GM23338 (cell line): Measurements from ENCODE around the gene WDR75. TPM values are rescaled to one million over a fixed set of nuclear protein-coding genes. Genes with fewer than 3 reads are reported as not detected.
A peak's percentile ranks its signal among the peaks of the same experiment; 100 is the strongest.

Source experiments
- ATAC-seq: fragments of 200-7000 bp; cut with Tn5 transposase; 3 replicates; pipeline ENCODE4 v1.9.1; 2020
- DNase-seq: peaks from one replicate; pipeline ENCODE4 v3.0.0-alpha.2; 2015; ENCODE audit warnings: low spot score
- H2AFZ ChIP-seq: fragments of 200-600 bp; sonication (generic); 2 replicates; pipeline ENCODE4 v1.8.0; 2016; ENCODE audit warnings: antibody characterized with exemption, mild to moderate bottlenecking, moderate library complexity
- H3F3A ChIP-seq: fragments of 200-600 bp; sonication (generic); replicated peaks from 2 replicates; pipeline ENCODE4 v1.8.0; 2017; ENCODE audit warnings: antibody characterized with exemption, mixed run types, low read depth
- H3K27ac ChIP-seq: fragments of 200-600 bp; sonication (generic); 2 replicates; pipeline ENCODE4 v1.6.1; 2016; ENCODE audit warnings: low read depth
- H3K27me3 ChIP-seq: fragments of 200-600 bp; sonication (generic); 2 replicates; pipeline ENCODE4 v1.8.0; 2016; ENCODE audit warnings: mild to moderate bottlenecking, mixed run types, moderate library complexity; ENCODE audit not compliant: insufficient read depth
- H3K36me3 ChIP-seq: fragments of 200-600 bp; sonication (generic); 2 replicates; pipeline ENCODE4 v1.8.0; 2016; ENCODE audit warnings: mild to moderate bottlenecking; ENCODE audit not compliant: insufficient read depth
- H3K4me1 ChIP-seq: fragments of 200-600 bp; sonication (generic); 2 replicates; pipeline ENCODE4 v1.8.0; 2016; ENCODE audit warnings: mild to moderate bottlenecking, moderate library complexity; ENCODE audit not compliant: insufficient read depth
- H3K4me2 ChIP-seq: fragments of 200-600 bp; sonication (generic); 2 replicates; pipeline ENCODE4 v1.7.1; 2017; ENCODE audit warnings: mixed run types
- H3K4me3 ChIP-seq: fragments of 200-600 bp; sonication (generic); 2 replicates; pipeline ENCODE4 v1.6.1; 2016; ENCODE audit warnings: mixed run types
- H3K79me2 ChIP-seq: fragments of 200-600 bp; sonication (generic); replicated peaks from 2 replicates; pipeline ENCODE4 v1.8.0; 2017; ENCODE audit warnings: mild to moderate bottlenecking; ENCODE audit not compliant: insufficient read depth
- H3K9me2 ChIP-seq: fragments of 200-600 bp; sonication (generic); 2 replicates; pipeline ENCODE4 v1.8.0; 2017; ENCODE audit not compliant: insufficient read depth
- H4K20me1 ChIP-seq: fragments of 200-600 bp; sonication (generic); replicated peaks from 2 replicates; pipeline ENCODE4 v1.8.0; 2017; ENCODE audit warnings: mild to moderate bottlenecking; ENCODE audit not compliant: insufficient read depth
- H3K27ac Mint-ChIP-seq: 2 replicates; pipeline ENCODE4 v1.8.0; 2020; ENCODE audit warnings: inconsistent platforms, mild to moderate bottlenecking, moderate library complexity, mixed read lengths
- H3K27me3 Mint-ChIP-seq: 3 replicates; pipeline ENCODE4 v1.8.0; 2022; ENCODE audit warnings: low read depth, mild to moderate bottlenecking, moderate library complexity, mixed read lengths, inconsistent platforms; ENCODE audit not compliant: insufficient read depth, poor library complexity
- H3K36me3 Mint-ChIP-seq: 3 replicates; pipeline ENCODE4 v1.8.0; 2021; ENCODE audit warnings: low read depth, mild to moderate bottlenecking, inconsistent platforms, moderate library complexity, mixed read lengths
- H3K4me1 Mint-ChIP-seq: 3 replicates; pipeline ENCODE4 v1.8.0; 2020; ENCODE audit warnings: mild to moderate bottlenecking, inconsistent platforms, mixed read lengths
- H3K4me3 Mint-ChIP-seq: 3 replicates; pipeline ENCODE4 v1.8.0; 2021; ENCODE audit warnings: moderate library complexity, mild to moderate bottlenecking, inconsistent platforms, mixed read lengths
- H3K9me3 Mint-ChIP-seq: 3 replicates; pipeline ENCODE4 v1.8.0; 2020; ENCODE audit warnings: moderate library complexity, mild to moderate bottlenecking, inconsistent platforms, mixed read lengths
- ETS1 ChIP-seq: IDR thresholded peaks from 2 replicates; pipeline ENCODE4 v1.6.1; 2016; ENCODE audit warnings: antibody characterized with exemption
- EZH2 ChIP-seq: fragments of 200-600 bp; sonication (generic); IDR thresholded peaks from one replicate; pipeline ENCODE4 v1.8.0; 2017; ENCODE audit warnings: antibody characterized with exemption, mild to moderate bottlenecking, low read depth; ENCODE audit not compliant: unreplicated experiment
- JUNB ChIP-seq: IDR thresholded peaks from one replicate; pipeline ENCODE4 v1.6.1; 2016; ENCODE audit warnings: antibody characterized with exemption; ENCODE audit not compliant: unreplicated experiment
- NANOG ChIP-seq: IDR thresholded peaks from 2 replicates; pipeline ENCODE4 v1.6.1; 2016; ENCODE audit warnings: antibody characterized with exemption, borderline replicate concordance
- POLR2AphosphoS5 ChIP-seq: IDR thresholded peaks from 2 replicates; pipeline ENCODE4 v1.6.1; 2016; ENCODE audit warnings: antibody characterized with exemption, low read depth
- ZNF114 ChIP-seq: fragments of 250-450 bp; sonication (Bioruptor Pico); IDR thresholded peaks from 2 replicates; pipeline ENCODE4 v1.5.0; 2020; ENCODE audit warnings: mild to moderate bottlenecking, moderate library complexity
- ZNF331 ChIP-seq: fragments of 250-450 bp; sonication (Bioruptor Pico); IDR thresholded peaks from 2 replicates; pipeline ENCODE4 v1.5.0; 2020; ENCODE audit warnings: low read depth, mild to moderate bottlenecking, moderate library complexity
- ZNF462 ChIP-seq: fragments of 250-450 bp; sonication (Bioruptor Pico); IDR thresholded peaks from 2 replicates; pipeline ENCODE4 v1.5.0; 2020; ENCODE audit warnings: mild to moderate bottlenecking, moderate library complexity
- polyA plus RNA-seq: library from polyadenylated mRNA; unstranded; fragments of >200 nt; fragmentation: Nextera tagmentation; extraction: Ambion mirVana; gene quantifications from 2 replicates; pipeline ENCODE4 v1.2.1, GENCODE V29; 2016
- total RNA-seq: library from RNA; depleted of rRNA; stranded (reverse); fragments of >200 nt; shearing (Covaris generic); gene quantifications from 2 replicates; pipeline ENCODE4 v1.2.3, GENCODE V29; 2014
- TF ChIP-seq, protein P1 (sequence below): IDR thresholded peaks from one replicate; pipeline ENCODE4 v1.6.1; 2018; ENCODE audit warnings: antibody characterized with exemption; ENCODE audit not compliant: unreplicated experiment

Gene WDR75
- total and polyA plus RNA-seq, 2 experiments from 2014 or later, result 57.2 to 80.9 TPM

DNA sequence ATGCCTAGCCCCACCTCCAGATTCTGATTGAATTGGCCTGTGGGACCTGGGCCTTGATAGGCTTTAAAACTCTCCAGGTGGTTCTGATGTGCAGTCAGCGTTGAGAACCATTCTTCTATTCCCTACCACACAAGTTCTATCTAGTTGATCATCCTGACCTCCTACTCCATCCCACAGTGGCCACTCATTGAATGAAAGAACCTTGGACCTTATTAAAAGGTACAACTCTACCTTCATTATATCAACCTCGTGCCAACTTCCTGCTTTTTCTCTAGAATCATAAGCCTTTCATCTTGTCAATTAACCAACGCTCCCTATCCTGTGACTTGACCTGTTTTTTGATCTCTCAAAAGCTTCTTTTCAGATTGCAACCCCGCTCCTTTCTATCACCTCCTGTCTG, 83.5 kb downstream of the WDR75 start:
- no peak for TF ChIP-seq EZH2
- TF ChIP-seq JUNB, result no peak
- TF ChIP-seq ZNF331 (CRISPR knock-in tag), result no peak
- TF ChIP-seq POLR2AphosphoS5, result no peak
- no peak for TF ChIP-seq ETS1
- TF ChIP-seq ZNF114 (CRISPR knock-in tag), result no peak
- TF ChIP-seq ZNF462, result no peak
- TF ChIP-seq, protein P1, sequence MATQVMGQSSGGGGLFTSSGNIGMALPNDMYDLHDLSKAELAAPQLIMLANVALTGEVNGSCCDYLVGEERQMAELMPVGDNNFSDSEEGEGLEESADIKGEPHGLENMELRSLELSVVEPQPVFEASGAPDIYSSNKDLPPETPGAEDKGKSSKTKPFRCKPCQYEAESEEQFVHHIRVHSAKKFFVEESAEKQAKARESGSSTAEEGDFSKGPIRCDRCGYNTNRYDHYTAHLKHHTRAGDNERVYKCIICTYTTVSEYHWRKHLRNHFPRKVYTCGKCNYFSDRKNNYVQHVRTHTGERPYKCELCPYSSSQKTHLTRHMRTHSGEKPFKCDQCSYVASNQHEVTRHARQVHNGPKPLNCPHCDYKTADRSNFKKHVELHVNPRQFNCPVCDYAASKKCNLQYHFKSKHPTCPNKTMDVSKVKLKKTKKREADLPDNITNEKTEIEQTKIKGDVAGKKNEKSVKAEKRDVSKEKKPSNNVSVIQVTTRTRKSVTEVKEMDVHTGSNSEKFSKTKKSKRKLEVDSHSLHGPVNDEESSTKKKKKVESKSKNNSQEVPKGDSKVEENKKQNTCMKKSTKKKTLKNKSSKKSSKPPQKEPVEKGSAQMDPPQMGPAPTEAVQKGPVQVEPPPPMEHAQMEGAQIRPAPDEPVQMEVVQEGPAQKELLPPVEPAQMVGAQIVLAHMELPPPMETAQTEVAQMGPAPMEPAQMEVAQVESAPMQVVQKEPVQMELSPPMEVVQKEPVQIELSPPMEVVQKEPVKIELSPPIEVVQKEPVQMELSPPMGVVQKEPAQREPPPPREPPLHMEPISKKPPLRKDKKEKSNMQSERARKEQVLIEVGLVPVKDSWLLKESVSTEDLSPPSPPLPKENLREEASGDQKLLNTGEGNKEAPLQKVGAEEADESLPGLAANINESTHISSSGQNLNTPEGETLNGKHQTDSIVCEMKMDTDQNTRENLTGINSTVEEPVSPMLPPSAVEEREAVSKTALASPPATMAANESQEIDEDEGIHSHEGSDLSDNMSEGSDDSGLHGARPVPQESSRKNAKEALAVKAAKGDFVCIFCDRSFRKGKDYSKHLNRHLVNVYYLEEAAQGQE, result no peak
- no peak for TF ChIP-seq NANOG
- Histone ChIP-seq H4K20me1 (no peaks in the 10 kb centered on the region; the same call in 1 of the 2 replicates), H3K27ac (no peak overlapping the region), H3K4me1 (no peaks in the 10 kb centered on the region), H3K27me3 (no peaks in the 10 kb centered on the region), H3K79me2 (no peaks in the 10 kb centered on the region), H3K4me3 (no peak overlapping the region), H3F3A (no peaks in the 10 kb centered on the region), H3K4me2 (no peak overlapping the region), H3K9me2 (no peaks in the 10 kb centered on the region), H3K36me3 (no peaks in the 10 kb centered on the region), H2AFZ (0 out of 2 replicates have a peak overlapping the region, but pooled peaks have one; percentile 25)
- no peak for DNase-seq
- no peaks in the 10 kb centered on the region for H3K27me3 Mint-ChIP-seq
- no peaks in the 10 kb centered on the region for H3K9me3 Mint-ChIP-seq
- no peak for ATAC-seq
- H3K36me3 Mint-ChIP-seq, result no peaks in the 10 kb centered on the region
- H3K27ac Mint-ChIP-seq, result no peak overlapping the region
- no peak overlapping the region for H3K4me3 Mint-ChIP-seq
- peaks cover 1% of the 10 kb centered on the region; the same call in 2 of the 3 replicates for H3K4me1 Mint-ChIP-seq
